ENCODE results near the gene CDK1.

DNA sequence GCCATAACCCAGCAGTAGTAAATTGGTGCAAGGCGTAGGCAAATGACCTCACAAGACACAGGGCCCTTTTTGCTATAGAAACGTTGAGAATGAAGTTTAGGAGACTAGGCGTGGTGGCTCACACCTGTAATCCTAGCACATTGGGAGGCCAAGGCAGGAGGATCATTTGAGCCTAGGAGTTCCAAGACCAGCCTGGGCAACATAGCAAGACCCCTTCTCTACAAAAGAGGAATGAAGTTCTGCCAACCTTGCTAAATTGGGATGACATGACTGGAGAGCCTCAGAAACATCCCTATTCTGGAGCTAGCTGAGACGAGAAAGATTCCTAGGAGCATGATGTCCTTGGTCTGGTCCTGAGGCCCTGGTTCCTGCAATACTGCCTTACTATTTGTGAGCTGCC lies 20.6 kb downstream of the CDK1 start:
- TF ChIP-seq CTCF (IDR thresholded peaks at IDR 0.05) (no peak), POLR2AphosphoS5 (IDR thresholded peaks at IDR 0.05) (no peak)
